ENCODE data around the gene EDA. TPM values are rescaled to one million over a fixed set of nuclear protein-coding genes. Genes with fewer than 3 reads are reported as not detected.

Gene EDA
- total RNA-seq, 1 experiment from 2014 or later, result 0.98 TPM

DNA sequence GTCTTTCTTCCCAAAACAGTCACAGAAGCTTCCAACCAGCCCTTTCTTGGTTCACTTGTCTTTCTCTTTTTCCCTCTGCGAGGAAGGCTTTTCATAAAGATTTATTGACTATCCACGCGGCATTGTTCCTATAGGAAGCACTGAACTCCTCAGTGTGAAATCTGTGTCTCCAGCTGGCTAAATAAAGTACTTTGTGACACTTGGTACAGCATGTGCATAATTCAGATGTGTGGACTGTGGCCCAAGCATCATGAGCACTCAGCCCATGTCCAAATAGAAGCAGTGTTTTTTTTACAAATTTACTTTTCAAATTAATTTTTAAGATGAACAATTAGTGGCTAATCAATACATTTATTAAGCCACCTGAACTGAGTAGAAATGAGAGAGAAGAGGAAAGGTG, 146.4 kb downstream of the EDA start:
- BruUV-seq (replicated peaks), result no TSS peak

DNA sequence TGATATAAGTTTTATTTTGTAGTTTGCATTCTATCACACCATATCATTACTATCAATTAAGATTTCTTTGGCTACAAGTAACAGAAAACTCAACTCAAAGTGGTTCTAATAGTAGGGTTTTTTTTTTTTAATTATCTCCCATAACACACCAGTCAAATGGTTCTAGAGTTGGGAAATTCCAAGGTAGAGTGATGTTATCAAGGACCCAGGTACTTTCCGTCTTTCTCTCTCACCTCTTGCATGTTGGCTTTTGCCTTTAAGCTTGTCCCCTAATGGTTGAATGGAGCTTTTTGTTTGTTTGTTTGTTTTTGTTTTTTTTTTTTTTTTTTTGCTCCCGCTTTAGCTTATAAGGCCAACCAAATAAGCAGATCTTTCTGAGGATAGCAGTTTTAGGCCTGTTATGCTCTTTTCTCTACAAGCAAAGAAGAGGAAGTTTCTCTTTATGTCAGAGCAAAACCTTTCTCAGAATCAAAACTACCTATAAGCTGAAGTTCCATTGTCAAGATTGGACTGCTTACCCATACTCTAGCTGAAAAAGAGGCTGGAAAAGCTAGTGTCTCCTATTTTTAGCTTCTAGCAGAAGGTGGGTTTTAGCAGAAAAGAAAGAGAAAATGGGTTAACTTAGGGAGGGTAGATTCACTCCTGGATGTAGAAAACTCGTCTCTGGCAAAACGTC, 177.5 kb downstream of the EDA start:
- no peak overlapping the region for H3K27ac Mint-ChIP-seq (ENCODE audit: unreplicated experiment)

More for the DNA sequence above, 146.4 kb downstream of the EDA start:
- Histone ChIP-seq H3K27me3 (replicated peaks; ENCODE audit: control insufficient read depth, insufficient read depth, low read length) (no peaks in the 10 kb centered on the region), H3K36me3 (ENCODE audit: control insufficient read depth, insufficient read depth, low read length) (no peaks in the 10 kb centered on the region), H3K9me3 (no peaks in the 10 kb centered on the region), H3K4me3 (ENCODE audit: low read depth, low read length) (no peak overlapping the region), H3K4me1 (no peaks in the 10 kb centered on the region)
- no peak for DNase-seq
- Mint-ChIP-seq H3K27ac (ENCODE audit: unreplicated experiment) (no peak overlapping the region), H3K27me3 (ENCODE audit: insufficient read depth, unreplicated experiment) (peaks cover 6% of the 10 kb centered on the region), H3K36me3 (ENCODE audit: insufficient read depth, unreplicated experiment) (no peaks in the 10 kb centered on the region), H3K4me1 (ENCODE audit: low read depth, unreplicated experiment) (no peaks in the 10 kb centered on the region), H3K4me3 (ENCODE audit: unreplicated experiment) (no peak overlapping the region), H3K9me3 (ENCODE audit: unreplicated experiment) (no peaks in the 10 kb centered on the region)
- intact Hi-C loops (cut with micrococcal nuclease; ENCODE audit: unreplicated experiment), result no loop called here
- ChIA-PET POLR2A (no interaction called here), CTCF (no interaction called here)
- no peak for TF ChIP-seq CTCF (IDR thresholded peaks at IDR 0.05; ENCODE audit: insufficient read depth in 1 of 2, low read depth in 1 of 2, low read length in 1 of 2, severe bottlenecking in 1 of 2, unreplicated experiment in 1 of 2)

GRCh38 chrX:69795702-69796101, 179.8 kb downstream of the EDA start:
- Histone ChIP-seq H3K27me3 (replicated peaks; ENCODE audit: control insufficient read depth, insufficient read depth, low read length) (no peaks in the 10 kb centered on the region), H3K4me3 (ENCODE audit: low read depth, low read length) (no peak overlapping the region), H3K36me3 (ENCODE audit: control insufficient read depth, insufficient read depth, low read length) (no peaks in the 10 kb centered on the region), H3K9me3 (no peaks in the 10 kb centered on the region), H3K4me1 (no peaks in the 10 kb centered on the region)
- Mint-ChIP-seq H3K36me3 (ENCODE audit: insufficient read depth, unreplicated experiment) (no peaks in the 10 kb centered on the region), H3K4me3 (ENCODE audit: unreplicated experiment) (no peak overlapping the region), H3K27me3 (ENCODE audit: insufficient read depth, unreplicated experiment) (no peaks in the 10 kb centered on the region), H3K4me1 (ENCODE audit: low read depth, unreplicated experiment) (no peaks in the 10 kb centered on the region), H3K9me3 (ENCODE audit: unreplicated experiment) (no peaks in the 10 kb centered on the region), H3K27ac (ENCODE audit: unreplicated experiment) (no peak overlapping the region)
- CTCF ChIA-PET, result no interaction called here
- intact Hi-C loops (cut with micrococcal nuclease; ENCODE audit: unreplicated experiment), result no loop called here
- POLR2A ChIA-PET, result no interaction called here
- no peak for DNase-seq
- no peak for TF ChIP-seq CTCF (IDR thresholded peaks at IDR 0.05; ENCODE audit: insufficient read depth in 1 of 2, low read depth in 1 of 2, low read length in 1 of 2, severe bottlenecking in 1 of 2, unreplicated experiment in 1 of 2)
- BruUV-seq (replicated peaks), result no TSS peak

More for the DNA sequence above, 177.5 kb downstream of the EDA start:
- Histone ChIP-seq H3K36me3 (ENCODE audit: control insufficient read depth, insufficient read depth, low read length) (no peaks in the 10 kb centered on the region), H3K4me1 (no peaks in the 10 kb centered on the region), H3K4me3 (ENCODE audit: low read depth, low read length) (no peak overlapping the region), H3K9me3 (no peaks in the 10 kb centered on the region), H3K27me3 (replicated peaks; ENCODE audit: control insufficient read depth, insufficient read depth, low read length) (no peaks in the 10 kb centered on the region)
- ChIA-PET CTCF (no interaction called here), POLR2A (no interaction called here)
- H3K36me3 Mint-ChIP-seq (ENCODE audit: insufficient read depth, unreplicated experiment), result no peaks in the 10 kb centered on the region
- H3K27me3 Mint-ChIP-seq (ENCODE audit: insufficient read depth, unreplicated experiment), result no peaks in the 10 kb centered on the region
- BruUV-seq (replicated peaks), result no TSS peak
- no peaks in the 10 kb centered on the region for H3K4me1 Mint-ChIP-seq (ENCODE audit: low read depth, unreplicated experiment)
- H3K9me3 Mint-ChIP-seq (ENCODE audit: unreplicated experiment), result no peaks in the 10 kb centered on the region
- H3K4me3 Mint-ChIP-seq (ENCODE audit: unreplicated experiment), result no peak overlapping the region
- DNase-seq, result no peak
- intact Hi-C loops (cut with micrococcal nuclease; ENCODE audit: unreplicated experiment), result no loop called here
- TF ChIP-seq CTCF (IDR thresholded peaks at IDR 0.05; ENCODE audit: insufficient read depth in 1 of 2, low read depth in 1 of 2, low read length in 1 of 2, severe bottlenecking in 1 of 2, unreplicated experiment in 1 of 2), result no peak

All from Caco-2 (cell line).